T47D (cell line): ENCODE data around the gene CEP63.

Experiments used
- DNase-seq, 2 experiments: peaks; one replicate each; pipeline versions ENCODE4 v3.0.0 to v3.0.0-alpha.2; 2011 to 2012; ENCODE audit warnings: low read depth in 1 of 2, low spot score in 1 of 2
- JUND ChIP-seq: IDR thresholded peaks from 2 replicates; pipeline ENCODE4 v1.6.1; 2012; ENCODE audit warnings: low read depth
- in situ Hi-C: cut with HindIII; loops from 2 replicates; pipeline ENCODE4 v1.10.0; 2016; ENCODE audit warnings: low sequenced_read_pairs, low pct_unique_long_range_greater_than_20kb

The CEP63 gene

DNA sequence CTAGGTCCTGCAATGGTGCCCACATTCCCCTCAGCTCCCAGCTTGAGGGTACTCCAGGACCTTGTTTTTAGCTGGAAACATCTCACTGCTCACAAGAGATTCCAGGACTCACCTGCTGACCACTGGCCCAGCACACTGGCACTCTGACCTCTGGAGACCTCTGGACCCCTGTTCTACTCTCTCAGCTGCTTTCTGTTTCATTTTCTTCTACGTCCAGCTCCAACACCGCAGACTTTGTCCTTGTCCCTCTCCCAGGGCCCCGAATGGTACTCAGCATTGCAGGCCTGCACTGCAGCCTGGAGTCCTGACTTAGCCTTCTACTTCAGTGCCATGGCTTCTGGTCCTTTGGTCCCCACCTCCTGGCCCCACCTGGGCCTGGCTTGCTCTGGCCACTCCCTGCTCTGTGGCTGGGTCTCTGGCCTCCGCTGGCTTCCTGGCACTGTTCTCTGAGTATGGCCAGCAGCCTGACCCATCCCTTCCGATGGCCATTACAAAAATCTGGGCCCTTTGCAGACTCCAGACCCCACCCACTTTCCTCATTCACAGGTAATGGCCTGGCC, 137.0 kb downstream of the CEP63 start:
- no peak for TF ChIP-seq JUND
- no peak for DNase-seq
- in situ Hi-C loops: no loop called here

DNA sequence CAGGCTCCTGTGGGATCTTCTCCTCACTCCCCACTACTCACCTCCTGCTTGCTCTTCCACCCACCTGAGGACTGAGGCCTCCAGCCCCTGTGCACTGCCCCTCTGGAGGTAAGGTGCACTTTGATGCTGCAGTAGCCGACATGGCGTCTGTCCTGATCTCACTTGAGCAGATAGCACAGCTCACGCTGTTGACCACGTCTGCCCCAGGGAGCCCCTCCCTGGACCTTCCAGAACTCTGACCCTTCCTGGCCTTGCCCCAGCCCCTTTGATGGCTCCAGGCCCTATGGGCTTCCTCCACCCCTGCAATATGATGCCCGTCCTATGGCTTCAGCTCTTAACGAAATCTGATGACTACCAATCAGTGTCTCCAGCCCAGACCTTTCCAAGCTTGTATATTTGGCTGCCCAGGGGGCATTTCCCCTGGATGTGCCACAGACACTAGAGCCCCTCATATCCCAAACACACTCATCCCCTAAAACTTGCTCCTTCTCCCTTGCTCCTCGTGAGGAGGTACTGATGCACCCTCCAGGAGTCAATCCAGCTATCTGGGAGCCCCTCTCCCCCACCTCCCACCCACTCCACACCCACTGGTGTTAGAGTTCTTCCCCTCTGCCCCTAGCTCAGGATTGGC, 137.9 kb downstream of the CEP63 start:
- in situ Hi-C loops: no loop called here
- DNase-seq: no peak
- TF ChIP-seq JUND: no peak
